GM23338 (cell line): ENCODE results near the gene LPCAT3. TPM values are rescaled to one million over a fixed set of nuclear protein-coding genes. Genes with fewer than 3 reads are reported as not detected.

Experiments
- ATAC-seq: fragments of 200-7000 bp; cut with Tn5 transposase; 3 replicates; pipeline ENCODE4 v1.9.1; 2020
- DNase-seq: peaks from one replicate; pipeline ENCODE4 v3.0.0-alpha.2; 2015; ENCODE audit warnings: low spot score
- H2AFZ ChIP-seq: fragments of 200-600 bp; sonication (generic); 2 replicates; pipeline ENCODE4 v1.8.0; 2016; ENCODE audit warnings: antibody characterized with exemption, mild to moderate bottlenecking, moderate library complexity
- H3F3A ChIP-seq: fragments of 200-600 bp; sonication (generic); replicated peaks from 2 replicates; pipeline ENCODE4 v1.8.0; 2017; ENCODE audit warnings: antibody characterized with exemption, mixed run types, low read depth
- H3K27ac ChIP-seq: fragments of 200-600 bp; sonication (generic); 2 replicates; pipeline ENCODE4 v1.6.1; 2016; ENCODE audit warnings: low read depth
- H3K27me3 ChIP-seq: fragments of 200-600 bp; sonication (generic); 2 replicates; pipeline ENCODE4 v1.8.0; 2016; ENCODE audit warnings: mild to moderate bottlenecking, mixed run types, moderate library complexity; ENCODE audit not compliant: insufficient read depth
- H3K36me3 ChIP-seq: fragments of 200-600 bp; sonication (generic); 2 replicates; pipeline ENCODE4 v1.8.0; 2016; ENCODE audit warnings: mild to moderate bottlenecking; ENCODE audit not compliant: insufficient read depth
- H3K4me1 ChIP-seq: fragments of 200-600 bp; sonication (generic); 2 replicates; pipeline ENCODE4 v1.8.0; 2016; ENCODE audit warnings: mild to moderate bottlenecking, moderate library complexity; ENCODE audit not compliant: insufficient read depth
- H3K4me2 ChIP-seq: fragments of 200-600 bp; sonication (generic); 2 replicates; pipeline ENCODE4 v1.7.1; 2017; ENCODE audit warnings: mixed run types
- H3K4me3 ChIP-seq: fragments of 200-600 bp; sonication (generic); 2 replicates; pipeline ENCODE4 v1.6.1; 2016; ENCODE audit warnings: mixed run types
- H3K79me2 ChIP-seq: fragments of 200-600 bp; sonication (generic); replicated peaks from 2 replicates; pipeline ENCODE4 v1.8.0; 2017; ENCODE audit warnings: mild to moderate bottlenecking; ENCODE audit not compliant: insufficient read depth
- H3K9me2 ChIP-seq: fragments of 200-600 bp; sonication (generic); 2 replicates; pipeline ENCODE4 v1.8.0; 2017; ENCODE audit not compliant: insufficient read depth
- H4K20me1 ChIP-seq: fragments of 200-600 bp; sonication (generic); replicated peaks from 2 replicates; pipeline ENCODE4 v1.8.0; 2017; ENCODE audit warnings: mild to moderate bottlenecking; ENCODE audit not compliant: insufficient read depth
- H3K27ac Mint-ChIP-seq: 2 replicates; pipeline ENCODE4 v1.8.0; 2020; ENCODE audit warnings: inconsistent platforms, mild to moderate bottlenecking, moderate library complexity, mixed read lengths
- H3K27me3 Mint-ChIP-seq: 3 replicates; pipeline ENCODE4 v1.8.0; 2022; ENCODE audit warnings: low read depth, mild to moderate bottlenecking, moderate library complexity, mixed read lengths, inconsistent platforms; ENCODE audit not compliant: insufficient read depth, poor library complexity
- H3K36me3 Mint-ChIP-seq: 3 replicates; pipeline ENCODE4 v1.8.0; 2021; ENCODE audit warnings: low read depth, mild to moderate bottlenecking, inconsistent platforms, moderate library complexity, mixed read lengths
- H3K4me1 Mint-ChIP-seq: 3 replicates; pipeline ENCODE4 v1.8.0; 2020; ENCODE audit warnings: mild to moderate bottlenecking, inconsistent platforms, mixed read lengths
- H3K4me3 Mint-ChIP-seq: 3 replicates; pipeline ENCODE4 v1.8.0; 2021; ENCODE audit warnings: moderate library complexity, mild to moderate bottlenecking, inconsistent platforms, mixed read lengths
- H3K9me3 Mint-ChIP-seq: 3 replicates; pipeline ENCODE4 v1.8.0; 2020; ENCODE audit warnings: moderate library complexity, mild to moderate bottlenecking, inconsistent platforms, mixed read lengths
- CREB1 ChIP-seq: fragments of 250-450 bp; sonication (Bioruptor Pico); IDR thresholded peaks from 2 replicates; pipeline ENCODE4 v1.5.0; 2020; ENCODE audit warnings: low read depth, mild to moderate bottlenecking, moderate library complexity
- CTCF ChIP-seq, 2 experiments: fragments of 200-600 bp in 1 of 2; sonication (generic) in 1 of 2; conservative IDR thresholded peaks; 2 replicates each; pipeline versions ENCODE4 v1.5.1 to v1.6.1; 2016 to 2017; ENCODE audit warnings: antibody characterized with exemption in 2 of 2, low read depth in 2 of 2, mild to moderate bottlenecking in 2 of 2, moderate library complexity in 1 of 2
- ETS1 ChIP-seq: IDR thresholded peaks from 2 replicates; pipeline ENCODE4 v1.6.1; 2016; ENCODE audit warnings: antibody characterized with exemption
- EZH2 ChIP-seq: fragments of 200-600 bp; sonication (generic); IDR thresholded peaks from one replicate; pipeline ENCODE4 v1.8.0; 2017; ENCODE audit warnings: antibody characterized with exemption, mild to moderate bottlenecking, low read depth; ENCODE audit not compliant: unreplicated experiment
- EZH2phosphoT487 ChIP-seq: fragments of 200-600 bp; sonication (generic); IDR thresholded peaks from one replicate; pipeline ENCODE4 v1.8.1; 2018; ENCODE audit warnings: antibody characterized with exemption; ENCODE audit not compliant: unreplicated experiment
- JUNB ChIP-seq: IDR thresholded peaks from one replicate; pipeline ENCODE4 v1.6.1; 2016; ENCODE audit warnings: antibody characterized with exemption; ENCODE audit not compliant: unreplicated experiment
- NANOG ChIP-seq: IDR thresholded peaks from 2 replicates; pipeline ENCODE4 v1.6.1; 2016; ENCODE audit warnings: antibody characterized with exemption, borderline replicate concordance
- POLR2AphosphoS5 ChIP-seq: IDR thresholded peaks from 2 replicates; pipeline ENCODE4 v1.6.1; 2016; ENCODE audit warnings: antibody characterized with exemption, low read depth
- REST ChIP-seq: IDR thresholded peaks from one replicate; pipeline ENCODE4 v1.6.1; 2018; ENCODE audit warnings: antibody characterized with exemption; ENCODE audit not compliant: unreplicated experiment
- STAT1 ChIP-seq: IDR thresholded peaks from one replicate; pipeline ENCODE4 v1.6.1; 2016; ENCODE audit warnings: antibody characterized with exemption; ENCODE audit not compliant: unreplicated experiment
- ZNF114 ChIP-seq: fragments of 250-450 bp; sonication (Bioruptor Pico); IDR thresholded peaks from 2 replicates; pipeline ENCODE4 v1.5.0; 2020; ENCODE audit warnings: mild to moderate bottlenecking, moderate library complexity
- ZNF331 ChIP-seq: fragments of 250-450 bp; sonication (Bioruptor Pico); IDR thresholded peaks from 2 replicates; pipeline ENCODE4 v1.5.0; 2020; ENCODE audit warnings: low read depth, mild to moderate bottlenecking, moderate library complexity
- ZNF462 ChIP-seq: fragments of 250-450 bp; sonication (Bioruptor Pico); IDR thresholded peaks from 2 replicates; pipeline ENCODE4 v1.5.0; 2020; ENCODE audit warnings: mild to moderate bottlenecking, moderate library complexity
- polyA plus RNA-seq: library from polyadenylated mRNA; unstranded; fragments of >200 nt; fragmentation: Nextera tagmentation; extraction: Ambion mirVana; gene quantifications from 2 replicates; pipeline ENCODE4 v1.2.1, GENCODE V29; 2016
- total RNA-seq: library from RNA; depleted of rRNA; stranded (reverse); fragments of >200 nt; shearing (Covaris generic); gene quantifications from 2 replicates; pipeline ENCODE4 v1.2.3, GENCODE V29; 2014

Gene LPCAT3
- total and polyA plus RNA-seq, 2 experiments from 2014 or later, result 21.4 to 51.5 TPM

- Mint-ChIP-seq H3K36me3 (no peaks in the 10 kb centered on the region), H3K27me3 (peaks cover 2% of the 10 kb centered on the region), H3K9me3 (no peaks in the 10 kb centered on the region), H3K27ac (no peak overlapping the region), H3K4me3 (no peak overlapping the region), H3K4me1 (peaks cover 3% of the 10 kb centered on the region; the same call in 1 of the 3 replicates)
- Histone ChIP-seq H3K27me3 (no peaks in the 10 kb centered on the region), H3K4me2 (no peak overlapping the region), H3K36me3 (no peaks in the 10 kb centered on the region), H2AFZ (no peak overlapping the region), H3K4me3 (no peak overlapping the region), H3K27ac (no peak overlapping the region), H4K20me1 (no peaks in the 10 kb centered on the region), H3K9me2 (no peaks in the 10 kb centered on the region), H3K4me1 (no peaks in the 10 kb centered on the region), H3K79me2 (no peaks in the 10 kb centered on the region), H3F3A (no peaks in the 10 kb centered on the region)
- no peak for TF ChIP-seq NANOG
- TF ChIP-seq EZH2, result no peak
- TF ChIP-seq ZNF462 (CRISPR knock-in tag), result no peak
- TF ChIP-seq ETS1, result no peak
- TF ChIP-seq CTCF (conservative IDR thresholded peaks at IDR 0.05; ENCODE audit: low read depth in 2 of 2), result no peak
- TF ChIP-seq JUNB, result no peak
- no peak for TF ChIP-seq CREB1 (CRISPR knock-in tag)
- no peak for TF ChIP-seq ZNF114
- no peak for TF ChIP-seq ZNF331
- no peak for TF ChIP-seq POLR2AphosphoS5
- TF ChIP-seq STAT1, result no peak
- TF ChIP-seq EZH2phosphoT487, result no peak
- no peak for TF ChIP-seq REST
- DNase-seq, result no peak
- ATAC-seq, result no peak
Measured at GRCh38 chr12:7045913-7046312, 27.6 kb upstream of the LPCAT3 start.
